HTERT RPE-1 (cell line): ENCODE measurements around the gene C4orf54.

Experiments
- in situ Hi-C: fragments of 300-500 bp; cut with MboI; formaldehyde crosslinking; loops from 4 replicates; pipeline ENCODE4 v1.14.3; 2020; ENCODE audit warnings: low sequenced_read_pairs

C4orf54 gene

GRCh38 chr4:99652596-99653436, 4.8 kb downstream of the C4orf54 start:
- in situ Hi-C loops, result no loop called here

GRCh38 chr4:99651811-99652485, 5.7 kb downstream of the C4orf54 start:
- in situ Hi-C loops, result no loop called here

- in situ Hi-C loops, result no loop called here
Observed at GRCh38 chr4:99651016-99651769, 6.4 kb downstream of the C4orf54 start.

- in situ Hi-C loops, result no loop called here
Observed at GRCh38 chr4:99649778-99650177, 7.8 kb downstream of the C4orf54 start.

- in situ Hi-C loops, result no loop called here
Observed at GRCh38 chr4:99649208-99649607, 8.4 kb downstream of the C4orf54 start.

GRCh38 chr4:99648321-99648720, 9.3 kb downstream of the C4orf54 start:
- in situ Hi-C loops, result no loop called here

- in situ Hi-C loops, result no loop called here
Observed at GRCh38 chr4:99647071-99647470, 10.6 kb downstream of the C4orf54 start.

- in situ Hi-C loops, result no loop called here
Observed at GRCh38 chr4:99645638-99646037, 12.0 kb downstream of the C4orf54 start.

GRCh38 chr4:99645036-99645435, 12.6 kb downstream of the C4orf54 start:
- in situ Hi-C loops, result no loop called here

- in situ Hi-C loops, result no loop called here
Observed at GRCh38 chr4:99644453-99644852, 13.2 kb downstream of the C4orf54 start.

GRCh38 chr4:99642725-99643489, 14.7 kb downstream of the C4orf54 start:
- in situ Hi-C loops, result no loop called here

GRCh38 chr4:99640676-99641075, 17.0 kb downstream of the C4orf54 start:
- in situ Hi-C loops, result no loop called here

- in situ Hi-C loops, result no loop called here
Observed at GRCh38 chr4:99637174-99637573, 20.5 kb downstream of the C4orf54 start.

GRCh38 chr4:99636422-99636821, 21.2 kb downstream of the C4orf54 start:
- in situ Hi-C loops, result no loop called here

- in situ Hi-C loops, result no loop called here
Observed at GRCh38 chr4:99635601-99636000, 22.0 kb downstream of the C4orf54 start.

- in situ Hi-C loops, result no loop called here
Observed at GRCh38 chr4:99634742-99635360, 22.8 kb downstream of the C4orf54 start.

- in situ Hi-C loops, result no loop called here
Observed at GRCh38 chr4:99633772-99634171, 23.9 kb downstream of the C4orf54 start.

GRCh38 chr4:99630857-99631360, 26.7 kb downstream of the C4orf54 start:
- in situ Hi-C loops, result no loop called here

GRCh38 chr4:99629962-99630554, 27.6 kb downstream of the C4orf54 start:
- in situ Hi-C loops, result no loop called here

GRCh38 chr4:99628040-99628439, 29.6 kb downstream of the C4orf54 start:
- in situ Hi-C loops, result no loop called here
